ENCODE data around the gene HPS1.

- TF ChIP-seq EP300 (IDR thresholded peaks at IDR 0.05; ENCODE audit: borderline replicate concordance in 1 of 2, low read depth in 1 of 2, low read length in 1 of 2) (no peak), REST (IDR thresholded peaks at IDR 0.05; ENCODE audit: low read depth, low read length) (no peak), CTCF (IDR thresholded peaks at IDR 0.05) (no peak), RAD21 (IDR thresholded peaks at IDR 0.05; ENCODE audit: low read length) (no peak), TCF12 (IDR thresholded peaks at IDR 0.05) (no peak), GATA2 (CRISPR knock-in tag; IDR thresholded peaks at IDR 0.05) (no peak), JUND (IDR thresholded peaks at IDR 0.05) (no peak)
These were observed 31.0 kb downstream of the HPS1 start for GRCh38 chr10:98415731-98416119.

All from SK-N-SH (cell line).